Peyer's patch (tissue), 4 donors: ENCODE data around the gene STMN3. TPM values are rescaled to one million over a fixed set of nuclear protein-coding genes. Genes with fewer than 3 reads are reported as not detected.

Experiments
- DNase-seq, 3 donors: peaks; one replicate each; pipeline ENCODE4 v3.0.0-alpha.2; 2017 to 2019
- H3K27ac ChIP-seq, 4 donors: fragments of 200-600 bp; sonication (generic); one replicate each; pipeline ENCODE4 v1.5.1; 2016 to 2019
- H3K27me3 ChIP-seq, 2 donors: fragments of 200-600 bp; sonication (generic); one replicate each; pipeline ENCODE4 v1.5.1; 2019
- H3K36me3 ChIP-seq, 3 donors: fragments of 200-600 bp; sonication (generic); one replicate each; pipeline ENCODE4 v1.5.1; 2016 to 2019
- H3K4me1 ChIP-seq, 4 donors: fragments of 200-600 bp; sonication (generic); one replicate each; pipeline ENCODE4 v1.5.1; 2016 to 2019
- H3K4me3 ChIP-seq, 4 donors: fragments of 200-600 bp; sonication (generic); 1 replicate in 3 of 4; 2 replicates in 1 of 4; pipeline ENCODE4 v1.5.1; 2016 to 2019; ENCODE audit warnings: mild to moderate bottlenecking in 1 of 4
- H3K9me3 ChIP-seq, 4 donors: fragments of 200-600 bp; sonication (generic); one replicate each; pipeline ENCODE4 v1.5.1; 2016 to 2019; ENCODE audit warnings: mild to moderate bottlenecking in 1 of 4
- POLR2A ChIP-seq, 2 donors: fragments of 450-650 bp; IDR thresholded peaks; one replicate each; pipeline ENCODE4 v1.5.1; 2017; ENCODE audit warnings: antibody characterized with exemption in 2 of 2, mild to moderate bottlenecking in 2 of 2, moderate library complexity in 2 of 2
- total RNA-seq, 4 donors: library from RNA; depleted of rRNA; stranded (reverse); fragments of >200 nt; gene quantifications; one replicate each; pipeline ENCODE4 v1.1.0, GENCODE V29; 2016
- TF ChIP-seq, protein P1 (sequence below), 6 experiments: fragments of 450-650 bp in 4 of 6; fragments of 200-600 bp in 2 of 6; sonication (generic) in 1 of 6; IDR thresholded peaks; one replicate each; pipeline ENCODE4 v1.5.1; 2017 to 2019; ENCODE audit warnings: antibody characterized with exemption in 6 of 6, mild to moderate bottlenecking in 3 of 6, moderate library complexity in 1 of 6

STMN3 gene
- total RNA-seq, 4 donors from 2014 or later, result 3.4 to 23.1 (median 5.6) TPM

DNA sequence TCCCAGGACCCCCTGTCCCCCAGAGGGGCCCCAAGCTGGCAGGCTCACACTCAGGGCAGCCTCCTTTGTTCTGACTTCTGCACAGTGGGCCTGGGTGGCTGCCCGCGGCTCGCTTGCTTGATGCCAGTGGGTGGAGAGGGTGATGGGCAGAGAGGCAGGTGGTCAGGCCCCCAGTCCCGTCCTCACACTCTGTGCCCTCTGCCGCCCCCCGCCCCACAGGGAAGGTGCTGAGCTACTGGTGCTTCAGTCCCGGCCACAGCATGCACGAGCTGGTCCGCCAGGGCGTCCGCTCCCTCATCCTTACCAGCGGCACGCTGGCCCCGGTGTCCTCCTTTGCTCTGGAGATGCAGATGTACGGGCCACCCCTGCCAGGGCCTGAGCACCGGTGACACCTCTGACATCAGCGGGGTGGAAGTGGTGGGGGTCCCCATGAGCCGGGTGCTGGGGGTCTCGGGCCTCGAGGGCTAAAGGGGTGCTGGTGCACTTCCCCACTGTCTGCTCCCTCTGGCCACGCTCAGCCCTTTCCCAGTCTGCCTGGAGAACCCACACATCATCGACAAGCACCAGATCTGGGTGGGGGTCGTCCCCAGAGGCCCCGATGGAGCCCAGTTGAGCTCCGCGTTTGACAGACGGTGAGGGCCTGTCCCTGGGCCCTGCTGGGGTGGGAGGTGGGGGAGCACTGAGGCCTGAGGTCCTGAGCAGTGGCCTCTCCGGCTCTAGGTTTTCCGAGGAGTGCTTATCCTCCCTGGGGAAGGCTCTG, 34.4 kb upstream of the STMN3 start:
- H3K4me1 ChIP-seq, result peaks cover 0 to 61% (median 6%) of the 10 kb centered on the region in 4 donors
- H3K27ac ChIP-seq, result peak overlapping the region; percentile 61 to 90 (median 74)
- no peaks in the 10 kb centered on the region for H3K9me3 ChIP-seq
- DNase-seq, result no peak
- no peaks in the 10 kb centered on the region for H3K27me3 ChIP-seq
- peak overlapping the region in 1 of 4 donors; percentile 4 for H3K4me3 ChIP-seq
- H3K36me3 ChIP-seq, result no peaks in the 10 kb centered on the region
- no peak for TF ChIP-seq POLR2A (IDR thresholded peaks at IDR 0.05)
- TF ChIP-seq, protein P1, sequence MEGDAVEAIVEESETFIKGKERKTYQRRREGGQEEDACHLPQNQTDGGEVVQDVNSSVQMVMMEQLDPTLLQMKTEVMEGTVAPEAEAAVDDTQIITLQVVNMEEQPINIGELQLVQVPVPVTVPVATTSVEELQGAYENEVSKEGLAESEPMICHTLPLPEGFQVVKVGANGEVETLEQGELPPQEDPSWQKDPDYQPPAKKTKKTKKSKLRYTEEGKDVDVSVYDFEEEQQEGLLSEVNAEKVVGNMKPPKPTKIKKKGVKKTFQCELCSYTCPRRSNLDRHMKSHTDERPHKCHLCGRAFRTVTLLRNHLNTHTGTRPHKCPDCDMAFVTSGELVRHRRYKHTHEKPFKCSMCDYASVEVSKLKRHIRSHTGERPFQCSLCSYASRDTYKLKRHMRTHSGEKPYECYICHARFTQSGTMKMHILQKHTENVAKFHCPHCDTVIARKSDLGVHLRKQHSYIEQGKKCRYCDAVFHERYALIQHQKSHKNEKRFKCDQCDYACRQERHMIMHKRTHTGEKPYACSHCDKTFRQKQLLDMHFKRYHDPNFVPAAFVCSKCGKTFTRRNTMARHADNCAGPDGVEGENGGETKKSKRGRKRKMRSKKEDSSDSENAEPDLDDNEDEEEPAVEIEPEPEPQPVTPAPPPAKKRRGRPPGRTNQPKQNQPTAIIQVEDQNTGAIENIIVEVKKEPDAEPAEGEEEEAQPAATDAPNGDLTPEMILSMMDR (IDR thresholded peaks at IDR 0.05), result no peak

DNA sequence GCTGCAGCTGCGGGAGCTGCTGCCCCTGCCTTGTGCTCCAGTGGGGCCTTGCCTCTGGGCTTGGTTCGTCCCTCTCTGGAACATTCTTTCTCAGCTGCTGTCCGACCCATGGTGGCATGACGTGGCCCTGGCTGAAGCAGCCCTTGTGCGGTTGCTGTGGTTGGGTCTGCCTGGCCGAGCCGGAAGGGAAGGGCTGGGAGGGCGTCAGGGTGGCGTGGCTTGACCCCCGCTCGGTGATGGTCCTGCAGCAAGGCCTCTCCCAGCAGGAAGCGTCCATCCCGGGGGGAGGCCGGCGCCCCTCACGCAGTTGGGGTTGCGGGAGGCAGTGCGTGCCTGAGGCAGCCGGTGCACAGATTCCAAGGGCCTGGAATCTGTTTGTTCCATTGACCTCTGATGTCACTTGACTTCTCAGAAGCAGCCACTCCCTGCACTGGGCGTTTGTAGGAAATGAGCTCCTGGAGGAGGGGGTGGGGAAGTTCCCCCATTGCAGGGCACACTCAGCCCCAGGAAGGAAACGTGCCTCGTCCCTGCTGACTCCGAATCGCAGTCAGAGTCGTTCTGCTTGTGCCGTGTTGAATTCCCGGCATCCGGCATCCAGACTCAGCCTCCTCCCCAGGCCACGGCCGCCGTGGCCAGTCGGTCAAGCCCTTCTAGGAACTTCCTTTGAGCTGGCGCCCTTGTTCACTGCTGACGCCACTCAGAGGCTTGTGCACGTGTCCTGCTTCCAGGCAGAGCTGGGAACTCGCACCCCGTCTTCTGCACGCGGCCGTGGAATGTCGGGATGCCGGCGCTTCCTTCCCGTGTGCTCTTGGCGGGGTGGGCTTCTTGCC, 33.5 kb upstream of the STMN3 start:
- Histone ChIP-seq H3K36me3 (no peaks in the 10 kb centered on the region), H3K27ac (peak overlapping the region; percentile 61 to 90 (median 74)), H3K9me3 (no peaks in the 10 kb centered on the region), H3K4me3 (peak overlapping the region in 2 of 4 donors; percentile 4 to 18), H3K4me1 (peaks cover 0 to 53% (median 6%) of the 10 kb centered on the region in 4 donors), H3K27me3 (no peaks in the 10 kb centered on the region)
- TF ChIP-seq POLR2A (IDR thresholded peaks at IDR 0.05), result peak in 1 of 2 donors; percentile 31
- TF ChIP-seq, protein P1 (IDR thresholded peaks at IDR 0.05), result no peak
- DNase-seq, result peak in 2 of 3 donors; percentile 73 to 85

DNA sequence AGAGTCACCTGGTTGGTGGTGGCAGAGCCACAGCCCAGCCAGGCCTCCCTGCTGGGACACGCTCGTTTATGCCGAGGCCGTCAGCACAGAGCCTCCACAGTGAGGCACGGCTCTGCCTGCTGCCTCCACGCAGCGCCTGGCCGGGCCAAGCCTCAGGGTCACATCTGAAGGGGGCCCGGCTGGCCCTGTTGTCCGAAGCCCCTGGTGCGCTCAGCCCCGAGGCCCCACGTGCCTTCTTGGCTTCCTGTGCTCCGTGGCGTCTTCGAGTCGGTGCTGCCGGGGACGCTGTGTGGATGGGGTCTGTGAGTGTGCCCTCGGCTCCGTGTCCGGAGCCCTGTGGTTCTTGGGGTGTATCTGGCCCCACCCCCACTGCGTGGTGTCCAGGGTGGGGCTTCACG, 32.9 kb upstream of the STMN3 start:
- Histone ChIP-seq H3K9me3 (no peaks in the 10 kb centered on the region), H3K4me3 (peak overlapping the region in 1 of 4 donors; percentile 4), H3K36me3 (no peaks in the 10 kb centered on the region), H3K27ac (peak overlapping the region; percentile 61 to 90 (median 74)), H3K4me1 (peaks cover 0 to 49% (median 6%) of the 10 kb centered on the region in 4 donors), H3K27me3 (no peaks in the 10 kb centered on the region)
- no peak for DNase-seq
- TF ChIP-seq, protein P1 (IDR thresholded peaks at IDR 0.05), result no peak

DNA sequence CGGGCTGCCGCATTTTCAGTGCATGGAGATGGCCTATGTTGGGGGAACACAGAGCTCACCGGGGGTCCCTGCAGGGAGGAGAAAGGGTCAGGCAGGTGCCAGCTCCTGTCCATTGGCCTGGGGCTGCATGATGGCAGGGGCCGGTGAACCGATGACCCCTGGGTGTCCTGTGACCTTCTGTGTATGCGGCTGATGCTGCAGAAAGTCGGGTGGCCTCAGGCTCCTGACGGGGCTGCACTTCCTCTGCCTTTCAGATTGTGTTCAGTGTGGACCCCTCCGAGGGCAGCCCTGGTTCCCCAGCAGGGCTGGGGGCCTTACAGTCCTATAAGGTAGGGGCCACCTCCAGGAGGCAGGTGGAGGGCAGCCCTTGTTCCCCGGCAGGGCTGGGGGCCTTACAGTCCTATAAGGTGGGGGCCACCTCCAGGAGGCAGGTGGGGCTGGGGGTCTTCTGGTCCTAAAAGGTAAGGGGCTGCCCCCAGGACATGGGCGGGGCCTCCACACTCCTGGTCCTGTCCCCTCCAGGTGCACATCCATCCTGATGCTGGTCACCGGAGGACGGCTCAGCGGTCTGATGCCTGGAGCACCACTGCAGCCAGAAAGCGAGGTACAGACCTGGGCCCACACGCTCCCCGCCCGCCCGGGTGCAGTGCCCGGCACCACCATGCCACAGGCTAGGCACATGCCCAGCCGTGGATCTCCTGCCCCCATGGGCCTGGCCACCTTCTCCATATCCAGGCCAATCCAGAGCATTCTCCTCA, 32.2 kb upstream of the STMN3 start:
- H3K4me1 ChIP-seq, result peaks cover 0 to 42% (median 6%) of the 10 kb centered on the region in 4 donors

More for the DNA sequence above, 32.2 kb upstream of the STMN3 start:
- peak overlapping the region; percentile 61 to 90 (median 74) for H3K27ac ChIP-seq
- H3K36me3 ChIP-seq, result no peaks in the 10 kb centered on the region
- H3K27me3 ChIP-seq, result no peaks in the 10 kb centered on the region
- no peaks in the 10 kb centered on the region for H3K9me3 ChIP-seq
- TF ChIP-seq, protein P1 (IDR thresholded peaks at IDR 0.05), result no peak
- TF ChIP-seq POLR2A (IDR thresholded peaks at IDR 0.05), result no peak
- no peak overlapping the region for H3K4me3 ChIP-seq
- DNase-seq, result no peak
